MCF 10A (cell line): ENCODE results near the gene NFE2L2. TPM values are rescaled to one million over a fixed set of nuclear protein-coding genes. Genes with fewer than 3 reads are reported as not detected.

Experiments
- BruUV-seq: library from RNA; stranded (reverse); fragments of 400-500 nt; replicated peaks from 2 replicates; lab custom pipeline; 2021; lab: Mats Ljungman, UMichigan
- CTCF ChIA-PET: fragments of 300-600 bp; sonication (Branson Sonifier 250); formaldehyde crosslinking; extraction: SDS; loops from one replicate; lab custom pipeline; 2021; ENCODE audit warnings: antibody characterized with exemption, inconsistent platforms; lab: Yijun Ruan, JAX
- POLR2A ChIA-PET: fragments of 300-600, 350-650 bp; sonication (Branson Sonifier 250); formaldehyde crosslinking; extraction: SDS; loops from one replicate; lab custom pipeline; 2020; ENCODE audit warnings: antibody characterized with exemption, inconsistent platforms; lab: Yijun Ruan, JAX
- DNase-seq: peaks from one replicate; pipeline ENCODE4 v3.0.0-alpha.2; 2018; ENCODE audit not compliant: unreplicated experiment
- H3K27ac Mint-ChIP-seq: one replicate; pipeline ENCODE4 v1.8.0; 2022; ENCODE audit warnings: mild to moderate bottlenecking, low read depth, mixed read lengths; ENCODE audit not compliant: unreplicated experiment
- H3K27me3 Mint-ChIP-seq: one replicate; pipeline ENCODE4 v1.8.0; 2022; ENCODE audit warnings: mixed read lengths; ENCODE audit not compliant: insufficient read depth, unreplicated experiment
- H3K36me3 Mint-ChIP-seq: one replicate; pipeline ENCODE4 v1.8.0; 2022; ENCODE audit warnings: mild to moderate bottlenecking, moderate library complexity, mixed read lengths; ENCODE audit not compliant: insufficient read depth, unreplicated experiment
- H3K4me1 Mint-ChIP-seq: one replicate; pipeline ENCODE4 v1.8.0; 2022; ENCODE audit warnings: mixed read lengths; ENCODE audit not compliant: insufficient read depth, unreplicated experiment
- H3K4me3 Mint-ChIP-seq: one replicate; pipeline ENCODE4 v1.8.0; 2022; ENCODE audit warnings: mild to moderate bottlenecking, moderate library complexity, mixed read lengths; ENCODE audit not compliant: unreplicated experiment
- H3K9me3 Mint-ChIP-seq: one replicate; pipeline ENCODE4 v1.8.0; 2022; ENCODE audit warnings: mixed read lengths; ENCODE audit not compliant: unreplicated experiment
- CTCF ChIP-seq: fragments of 200-600 bp; IDR thresholded peaks from one replicate; pipeline ENCODE4 v1.8.0; 2022; ENCODE audit warnings: antibody characterized with exemption, mild to moderate bottlenecking; ENCODE audit not compliant: unreplicated experiment
- intact Hi-C: fragments of 100-400 bp; cut with micrococcal nuclease; formaldehyde crosslinking; loops from 2 replicates; pipeline ENCODE4 v1.14.1; 2022
- total RNA-seq: library from RNA; stranded (reverse); gene quantifications from 2 replicates; pipeline ENCODE4 v1.2.3, GENCODE V29; 2022

NFE2L2 gene
- total RNA-seq, 1 experiment from 2014 or later: 180 TPM

DNA sequence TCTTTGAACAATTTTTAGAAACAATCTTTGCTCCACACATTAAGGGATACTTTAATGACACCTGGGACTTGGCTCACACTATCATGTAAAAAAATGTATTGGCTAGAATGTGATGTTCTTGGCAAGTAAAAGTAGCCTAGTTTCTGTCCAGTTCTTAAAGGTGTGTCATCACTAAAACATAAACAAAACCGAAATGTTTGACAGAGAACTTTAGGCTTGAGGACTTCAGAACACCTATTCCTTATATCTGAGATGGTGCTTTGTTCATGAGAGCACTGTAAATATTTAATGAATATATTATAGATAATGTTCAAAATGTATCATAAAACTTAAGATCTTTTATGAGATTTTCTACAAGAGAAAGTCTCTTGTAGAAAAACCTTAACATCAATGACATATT lies 71.7 kb downstream of the NFE2L2 start:
- DNase-seq: no peak
- H3K9me3 Mint-ChIP-seq: no peaks in the 10 kb centered on the region
- CTCF ChIA-PET: no interaction called here
- H3K4me1 Mint-ChIP-seq: peaks cover 6% of the 10 kb centered on the region
- H3K4me3 Mint-ChIP-seq: no peak overlapping the region
- H3K27ac Mint-ChIP-seq: peak overlapping the region; percentile 22
- H3K27me3 Mint-ChIP-seq: no peaks in the 10 kb centered on the region
- POLR2A ChIA-PET: no interaction called here
- no peaks in the 10 kb centered on the region for H3K36me3 Mint-ChIP-seq
- no TSS peak for BruUV-seq
- TF ChIP-seq CTCF: no peak
- intact Hi-C loops: no loop called here

DNA sequence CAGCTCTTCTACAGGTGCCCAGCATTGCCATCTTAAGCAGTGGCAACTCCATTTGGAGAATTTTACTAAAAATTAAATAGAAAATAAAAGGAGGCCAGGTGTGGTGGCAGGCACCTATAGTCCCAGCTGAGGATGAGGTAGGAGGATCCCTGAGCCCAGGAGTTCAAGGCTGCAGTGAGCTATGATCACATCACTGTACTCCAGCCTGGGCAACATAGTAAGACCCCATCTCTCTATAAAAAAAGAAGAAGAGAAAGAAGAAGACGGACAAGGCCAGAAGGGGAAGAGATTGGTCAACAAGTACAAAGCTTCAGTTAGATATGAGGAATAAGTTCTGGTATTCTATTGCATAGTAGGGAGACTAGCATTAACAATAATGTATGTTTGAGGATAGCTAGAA lies 73.6 kb downstream of the NFE2L2 start:
- H3K9me3 Mint-ChIP-seq: no peaks in the 10 kb centered on the region
- no peak for DNase-seq
- peaks cover 13% of the 10 kb centered on the region for H3K4me1 Mint-ChIP-seq
- no peaks in the 10 kb centered on the region for H3K27me3 Mint-ChIP-seq
- no peak for TF ChIP-seq CTCF
- no peak overlapping the region for H3K27ac Mint-ChIP-seq
- intact Hi-C loops: no loop called here
- H3K36me3 Mint-ChIP-seq: no peaks in the 10 kb centered on the region
- no peak overlapping the region for H3K4me3 Mint-ChIP-seq
- ChIA-PET CTCF (interaction anchor here (0.6 to 1.9 kb wide), 4 partner anchors 9 to 26 kb away, joined by 3 to 10 read pairs (median 4); no protein-coding TSS in a partner anchor), POLR2A (interaction anchor here (0.9 to 3.9 kb wide), 4 partner anchors 12 to 21 kb away, joined by 6 to 18 read pairs (median 9); partner anchors contain the start of gene HNRNPA3)
- no TSS peak for BruUV-seq

DNA sequence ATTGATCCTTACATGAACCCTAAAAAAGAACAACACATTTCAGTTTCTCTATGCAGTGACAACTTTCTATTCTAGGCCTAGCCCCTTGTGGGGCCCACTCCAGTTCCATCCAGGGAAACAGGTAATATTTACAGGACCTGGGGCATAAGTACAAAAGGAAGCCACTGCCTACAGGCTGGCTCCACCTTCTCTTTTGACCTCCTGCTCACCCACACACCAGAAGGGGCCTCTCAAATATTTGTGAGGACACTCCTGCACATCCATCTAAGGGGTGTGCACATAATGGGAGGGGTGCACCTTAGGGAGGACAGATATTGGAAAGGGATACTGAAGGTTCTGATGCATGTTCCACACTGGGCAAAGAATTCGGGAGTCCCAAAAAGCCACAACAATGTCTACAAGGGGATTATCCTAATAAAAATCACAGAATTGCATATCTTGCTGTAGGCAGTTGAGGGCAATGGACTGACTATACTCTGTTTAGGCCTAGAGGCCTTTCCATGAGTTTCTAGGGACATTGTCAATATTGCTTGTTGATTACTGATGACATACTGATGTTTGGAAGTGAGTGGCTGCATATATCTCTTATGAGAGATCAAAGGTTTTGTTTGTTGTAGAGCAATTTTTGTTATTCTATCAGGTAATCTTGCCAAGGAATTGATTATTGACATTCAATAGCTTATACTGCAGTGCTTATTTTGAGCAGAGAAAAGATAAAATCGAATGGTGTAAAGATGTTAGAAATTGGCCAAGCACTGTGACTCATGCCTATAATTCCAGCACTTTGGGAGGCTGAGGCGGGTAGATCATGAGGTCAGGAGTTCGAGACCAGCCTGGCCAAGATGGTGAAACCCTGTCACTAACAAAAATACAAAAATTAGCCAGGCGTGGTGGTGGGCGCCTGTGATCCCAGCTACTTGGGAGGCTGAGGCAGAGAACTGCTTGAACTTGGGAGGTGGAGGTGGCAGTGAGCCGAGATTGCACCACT lies 75.8 kb downstream of the NFE2L2 start:
- no TSS peak for BruUV-seq
- intact Hi-C loops: no loop called here
- Mint-ChIP-seq H3K9me3 (no peaks in the 10 kb centered on the region), H3K27me3 (no peaks in the 10 kb centered on the region), H3K4me3 (no peak overlapping the region), H3K36me3 (no peaks in the 10 kb centered on the region), H3K27ac (no peak overlapping the region), H3K4me1 (peaks cover 20% of the 10 kb centered on the region)
- ChIA-PET CTCF (interaction anchor here (1.0 to 1.1 kb wide), 2 partner anchors 9 to 41 kb away, joined by 3 read pairs; no protein-coding TSS in a partner anchor), POLR2A (interaction anchor here (1.3 to 3.9 kb wide), 2 partner anchors 23 to 46 kb away, joined by 3 to 18 read pairs; partner anchors contain the start of gene HNRNPA3)
- DNase-seq: no peak
- no peak for TF ChIP-seq CTCF
